B cell (primary cell): Measurements from ENCODE around the gene CORO1C.

ENCODE experiments used
- CTCF ChIP-seq: fragments of 200-600 bp; IDR thresholded peaks from one replicate; pipeline ENCODE4 v1.8.0; 2022; ENCODE audit warnings: antibody characterized with exemption, mild to moderate bottlenecking
- EZH2 ChIP-seq: IDR thresholded peaks from 2 replicates; pipeline ENCODE4 v1.6.1; 2012; ENCODE audit warnings: borderline replicate concordance, low read depth, mild to moderate bottlenecking, moderate library complexity, low read length; ENCODE audit not compliant: insufficient read depth, poor library complexity, severe bottlenecking

GRCh38 chr12:108690542-108691174 is 40.7 kb downstream of the CORO1C start:
- TF ChIP-seq CTCF (no peak), EZH2 (no peak)
